ENCODE measurements around the gene MYO7A.

The MYO7A gene

GRCh38 chr11:77147668-77148321 lies 19.7 kb downstream of the MYO7A start:
- H3K4me3 ChIP-seq (ENCODE audit: low read length): peak overlapping the region; percentile 9
- TF ChIP-seq CTCF (conservative IDR thresholded peaks at IDR 0.05; ENCODE audit: low read length): no peak
- DNase-seq (ENCODE audit: low read depth): no peak

GRCh38 chr11:77148963-77149715 lies 21.1 kb downstream of the MYO7A start:
- DNase-seq (ENCODE audit: low read depth): no peak
- H3K4me3 ChIP-seq (ENCODE audit: low read length): no peak overlapping the region
- TF ChIP-seq CTCF (conservative IDR thresholded peaks at IDR 0.05; ENCODE audit: low read length): no peak

- TF ChIP-seq CTCF (conservative IDR thresholded peaks at IDR 0.05; ENCODE audit: low read length): no peak
- DNase-seq (ENCODE audit: low read depth): no peak
- no peak overlapping the region for H3K4me3 ChIP-seq (ENCODE audit: low read length)
Measured at GRCh38 chr11:77149716-77150392, 21.8 kb downstream of the MYO7A start.

- no peak overlapping the region for H3K4me3 ChIP-seq (ENCODE audit: low read length)
- DNase-seq (ENCODE audit: low read depth): no peak
- TF ChIP-seq CTCF (conservative IDR thresholded peaks at IDR 0.05; ENCODE audit: low read length): no peak
Measured at GRCh38 chr11:77150836-77151235, 22.8 kb downstream of the MYO7A start.

GRCh38 chr11:77151804-77152509 lies 23.9 kb downstream of the MYO7A start:
- TF ChIP-seq CTCF (conservative IDR thresholded peaks at IDR 0.05; ENCODE audit: low read length): no peak
- no peak overlapping the region for H3K4me3 ChIP-seq (ENCODE audit: low read length)
- peak; percentile 9 for DNase-seq (ENCODE audit: low read depth)

- no peak for TF ChIP-seq CTCF (conservative IDR thresholded peaks at IDR 0.05; ENCODE audit: low read length)
- DNase-seq (ENCODE audit: low read depth): peak; percentile 23
- H3K4me3 ChIP-seq (ENCODE audit: low read length): no peak overlapping the region
Measured at GRCh38 chr11:77152846-77153245, 24.8 kb downstream of the MYO7A start.

All from AG10803 (cell line).